Measurements from ENCODE around the gene MAP3K15. TPM values are rescaled to one million over a fixed set of nuclear protein-coding genes. Genes with fewer than 3 reads are reported as not detected.

Gene MAP3K15
- total RNA-seq, 1 donor from 2014 or later = 1.7 TPM

DNA sequence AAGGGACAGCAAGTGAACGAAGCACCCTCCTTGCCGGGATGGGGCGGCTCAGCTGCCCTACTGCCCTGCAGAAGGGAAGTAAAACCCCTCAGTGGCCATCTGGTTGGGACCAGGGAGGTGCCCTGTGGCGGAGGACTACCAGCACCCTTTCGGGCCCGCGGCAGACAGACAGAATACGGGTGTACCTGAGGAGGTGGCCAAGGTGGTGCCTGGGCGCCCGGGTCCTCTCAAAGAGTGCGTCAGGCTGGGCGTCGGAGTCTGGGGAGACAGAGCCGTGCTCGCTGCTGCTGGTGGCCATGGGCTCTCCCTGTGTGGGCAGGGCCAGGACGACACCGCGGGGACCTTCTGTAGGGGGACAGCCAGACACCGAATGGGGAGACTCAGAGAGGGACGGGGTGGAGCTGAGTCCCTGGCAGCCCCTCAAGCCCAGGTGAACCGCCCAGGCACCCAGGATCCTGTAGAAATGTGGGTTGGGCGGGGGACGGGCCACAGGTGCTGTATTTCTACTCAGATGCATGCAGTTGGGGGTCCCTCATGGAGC, 141.9 kb downstream of the MAP3K15 start:
- DNase-seq (ENCODE audit: low spot score) = no peak
- Mint-ChIP-seq H3K36me3 (ENCODE audit: low read depth, unreplicated experiment) (no peaks in the 10 kb centered on the region), H3K27me3 (ENCODE audit: unreplicated experiment) (peaks cover 2% of the 10 kb centered on the region), H3K27ac (ENCODE audit: unreplicated experiment) (no peak overlapping the region), H3K4me1 (ENCODE audit: unreplicated experiment) (peaks cover 3% of the 10 kb centered on the region), H3K9me3 (ENCODE audit: unreplicated experiment) (no peaks in the 10 kb centered on the region), H3K4me3 (ENCODE audit: unreplicated experiment) (no peak overlapping the region)
- TF ChIP-seq, protein P1, sequence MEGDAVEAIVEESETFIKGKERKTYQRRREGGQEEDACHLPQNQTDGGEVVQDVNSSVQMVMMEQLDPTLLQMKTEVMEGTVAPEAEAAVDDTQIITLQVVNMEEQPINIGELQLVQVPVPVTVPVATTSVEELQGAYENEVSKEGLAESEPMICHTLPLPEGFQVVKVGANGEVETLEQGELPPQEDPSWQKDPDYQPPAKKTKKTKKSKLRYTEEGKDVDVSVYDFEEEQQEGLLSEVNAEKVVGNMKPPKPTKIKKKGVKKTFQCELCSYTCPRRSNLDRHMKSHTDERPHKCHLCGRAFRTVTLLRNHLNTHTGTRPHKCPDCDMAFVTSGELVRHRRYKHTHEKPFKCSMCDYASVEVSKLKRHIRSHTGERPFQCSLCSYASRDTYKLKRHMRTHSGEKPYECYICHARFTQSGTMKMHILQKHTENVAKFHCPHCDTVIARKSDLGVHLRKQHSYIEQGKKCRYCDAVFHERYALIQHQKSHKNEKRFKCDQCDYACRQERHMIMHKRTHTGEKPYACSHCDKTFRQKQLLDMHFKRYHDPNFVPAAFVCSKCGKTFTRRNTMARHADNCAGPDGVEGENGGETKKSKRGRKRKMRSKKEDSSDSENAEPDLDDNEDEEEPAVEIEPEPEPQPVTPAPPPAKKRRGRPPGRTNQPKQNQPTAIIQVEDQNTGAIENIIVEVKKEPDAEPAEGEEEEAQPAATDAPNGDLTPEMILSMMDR (IDR thresholded peaks at IDR 0.05; ENCODE audit: unreplicated experiment) = no peak

- DNase-seq (ENCODE audit: low spot score) = peak; percentile 4
- no peaks in the 10 kb centered on the region for H3K9me3 Mint-ChIP-seq (ENCODE audit: unreplicated experiment)
- TF ChIP-seq, protein P1 (IDR thresholded peaks at IDR 0.05; ENCODE audit: unreplicated experiment) = no peak
- no peaks in the 10 kb centered on the region for H3K36me3 Mint-ChIP-seq (ENCODE audit: low read depth, unreplicated experiment)
- H3K27me3 Mint-ChIP-seq (ENCODE audit: unreplicated experiment) = peaks cover 2% of the 10 kb centered on the region
- H3K4me3 Mint-ChIP-seq (ENCODE audit: unreplicated experiment) = peak overlapping the region; percentile 86
- H3K27ac Mint-ChIP-seq (ENCODE audit: unreplicated experiment) = peak overlapping the region; percentile 36
- H3K4me1 Mint-ChIP-seq (ENCODE audit: unreplicated experiment) = peaks cover 3% of the 10 kb centered on the region
Measured at GRCh38 chrX:19372547-19373331, 142.6 kb downstream of the MAP3K15 start.

- TF ChIP-seq, protein P1 (IDR thresholded peaks at IDR 0.05; ENCODE audit: unreplicated experiment) = peak; percentile 57
- DNase-seq (ENCODE audit: low spot score) = peak; percentile 72
- H3K27me3 Mint-ChIP-seq (ENCODE audit: unreplicated experiment) = peaks cover 2% of the 10 kb centered on the region
- H3K9me3 Mint-ChIP-seq (ENCODE audit: unreplicated experiment) = no peaks in the 10 kb centered on the region
- no peaks in the 10 kb centered on the region for H3K36me3 Mint-ChIP-seq (ENCODE audit: low read depth, unreplicated experiment)
- H3K4me3 Mint-ChIP-seq (ENCODE audit: unreplicated experiment) = peak overlapping the region; percentile 86
- peak overlapping the region; percentile 36 for H3K27ac Mint-ChIP-seq (ENCODE audit: unreplicated experiment)
- H3K4me1 Mint-ChIP-seq (ENCODE audit: unreplicated experiment) = peaks cover 3% of the 10 kb centered on the region
Measured at GRCh38 chrX:19372170-19372546, 143.2 kb downstream of the MAP3K15 start.

- peaks cover 3% of the 10 kb centered on the region for H3K4me1 Mint-ChIP-seq (ENCODE audit: unreplicated experiment)
- H3K4me3 Mint-ChIP-seq (ENCODE audit: unreplicated experiment) = no peak overlapping the region
- DNase-seq (ENCODE audit: low spot score) = no peak
- no peak overlapping the region for H3K27ac Mint-ChIP-seq (ENCODE audit: unreplicated experiment)
- H3K36me3 Mint-ChIP-seq (ENCODE audit: low read depth, unreplicated experiment) = no peaks in the 10 kb centered on the region
- peaks cover 2% of the 10 kb centered on the region for H3K27me3 Mint-ChIP-seq (ENCODE audit: unreplicated experiment)
- no peaks in the 10 kb centered on the region for H3K9me3 Mint-ChIP-seq (ENCODE audit: unreplicated experiment)
- TF ChIP-seq, protein P1 (IDR thresholded peaks at IDR 0.05; ENCODE audit: unreplicated experiment) = no peak
Measured at GRCh38 chrX:19370061-19370460, 145.2 kb downstream of the MAP3K15 start.

- Mint-ChIP-seq H3K4me3 (ENCODE audit: unreplicated experiment) (no peak overlapping the region), H3K9me3 (ENCODE audit: unreplicated experiment) (no peaks in the 10 kb centered on the region), H3K36me3 (ENCODE audit: low read depth, unreplicated experiment) (no peaks in the 10 kb centered on the region), H3K4me1 (ENCODE audit: unreplicated experiment) (peaks cover 3% of the 10 kb centered on the region), H3K27me3 (ENCODE audit: unreplicated experiment) (peaks cover 2% of the 10 kb centered on the region), H3K27ac (ENCODE audit: unreplicated experiment) (no peak overlapping the region)
- DNase-seq (ENCODE audit: low spot score) = no peak
- TF ChIP-seq, protein P1 (IDR thresholded peaks at IDR 0.05; ENCODE audit: unreplicated experiment) = no peak
Measured at GRCh38 chrX:19368576-19368975, 146.7 kb downstream of the MAP3K15 start.

Measured in endothelial cell (in vitro differentiated cells).